Keratinocyte (primary cell): ENCODE data around the gene ZNF100.
"Not testable (repeated sequence)": the region's sequence is repeated elsewhere in the genome, so short reads cannot be mapped to it uniquely, and the experiment has no call there.

ENCODE experiments used
- CTCF ChIP-seq, 3 experiments: IDR thresholded peaks in 1 of 3; conservative IDR thresholded peaks in 1 of 3; optimal IDR thresholded peaks in 1 of 3; 2 replicates in 2 of 3; 3 replicates in 1 of 3; pipeline versions ENCODE3 to v1.5.1; 2011; ENCODE audit warnings: low read length in 3 of 3, mild to moderate bottlenecking in 3 of 3, moderate library complexity in 2 of 3, control low read depth in 1 of 3, inconsistent platforms in 1 of 3; ENCODE audit not compliant: insufficient read depth in 2 of 3; ENCODE audit errors: extremely low read depth in 1 of 3
- EZH2 ChIP-seq: IDR thresholded peaks from one replicate; pipeline ENCODE4 v1.6.1; 2012; ENCODE audit warnings: inconsistent platforms, mild to moderate bottlenecking, low read length, moderate library complexity

- not testable (repeated sequence) for TF ChIP-seq CTCF (optimal IDR thresholded peaks at IDR 0.05 in 1 of 3, IDR thresholded peaks at IDR 0.05 in 1 of 3, conservative IDR thresholded peaks at IDR 0.05 in 1 of 3; ENCODE audit: extremely low read depth in 1 of 3, insufficient read depth in 2 of 3, low read length in 3 of 3); EZH2
Measured at GRCh38 chr19:21775792-21776191, 8.4 kb upstream of the ZNF100 start.
